ENCODE measurements around the gene KLHL26.

KLHL26 gene

GRCh38 chr19:18718846-18719458, 82.1 kb downstream of the KLHL26 start:
- no peak for DNase-seq (ENCODE audit: low spot score)

GRCh38 chr19:18719541-18719940, 82.7 kb downstream of the KLHL26 start:
- no peak for DNase-seq (ENCODE audit: low spot score)
